HG02571 (cell line): ENCODE results near the gene KIAA0930.
"Not testable (repeated sequence)": the region's sequence is repeated elsewhere in the genome, so short reads cannot be mapped to it uniquely, and the experiment has no call there.

Experiments used
- ATAC-seq: cut with Tn5 transposase; IDR thresholded peaks from one replicate; pipeline ENCODE4 v1.9.1; 2021; ENCODE audit warnings: mild to moderate bottlenecking, moderate library complexity; ENCODE audit not compliant: unreplicated experiment

KIAA0930 gene

GRCh38 chr22:45202333-45203149 lies 38.2 kb downstream of the KIAA0930 start:
- ATAC-seq, result no peak

GRCh38 chr22:45201678-45202332 lies 38.9 kb downstream of the KIAA0930 start:
- no peak for ATAC-seq

DNA sequence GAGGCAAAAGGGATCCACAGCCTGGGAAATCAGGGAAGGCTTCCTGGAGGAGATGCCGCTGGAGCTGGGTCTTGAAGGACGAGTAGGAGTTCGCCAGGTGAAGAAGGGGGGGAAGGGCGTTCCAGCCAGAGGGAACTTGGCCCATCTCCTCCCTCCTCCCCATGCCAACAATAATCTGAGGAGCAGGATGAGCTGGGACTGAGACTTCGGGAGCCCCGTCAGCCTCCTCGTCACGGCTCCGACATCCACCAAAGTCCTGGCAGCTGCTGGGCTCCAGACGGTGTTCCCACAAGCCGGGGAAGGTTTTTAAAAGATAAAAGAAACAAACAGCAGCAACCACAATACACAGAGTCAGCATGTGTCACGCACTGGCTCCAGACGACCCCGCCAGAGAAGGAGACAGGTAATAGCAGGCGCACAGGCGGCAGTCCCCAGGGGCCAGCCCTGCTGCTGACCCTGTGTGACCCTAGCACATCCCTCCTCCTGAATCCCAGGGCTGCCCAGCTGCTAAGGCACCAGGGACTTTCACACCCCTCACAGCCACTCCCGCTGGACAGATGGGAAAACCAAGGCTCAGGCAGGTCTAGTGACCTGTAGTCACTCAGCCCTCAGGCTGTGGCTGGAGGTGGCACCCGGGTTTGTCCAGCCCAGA lies 39.7 kb downstream of the KIAA0930 start:
- no peak for ATAC-seq

DNA sequence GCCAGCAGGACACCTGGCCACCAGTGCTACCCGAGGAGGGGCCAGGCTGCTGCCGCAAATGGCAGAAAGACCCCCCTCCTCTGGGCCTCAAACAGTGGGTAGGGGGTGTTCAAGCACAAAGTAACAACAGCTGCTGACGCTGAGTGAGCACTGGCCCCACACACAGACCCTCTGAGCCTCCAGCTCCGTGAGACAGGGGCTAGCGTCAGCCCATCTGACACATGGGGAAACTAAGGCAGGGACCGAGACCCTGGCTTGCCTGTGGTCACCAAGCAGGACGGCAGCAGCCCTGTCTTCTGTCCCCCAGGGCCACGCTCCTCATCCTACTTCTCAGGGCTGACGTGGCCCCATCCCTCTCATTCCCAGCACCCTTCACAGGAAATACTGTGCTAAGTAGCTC lies 40.5 kb downstream of the KIAA0930 start:
- ATAC-seq, result no peak

DNA sequence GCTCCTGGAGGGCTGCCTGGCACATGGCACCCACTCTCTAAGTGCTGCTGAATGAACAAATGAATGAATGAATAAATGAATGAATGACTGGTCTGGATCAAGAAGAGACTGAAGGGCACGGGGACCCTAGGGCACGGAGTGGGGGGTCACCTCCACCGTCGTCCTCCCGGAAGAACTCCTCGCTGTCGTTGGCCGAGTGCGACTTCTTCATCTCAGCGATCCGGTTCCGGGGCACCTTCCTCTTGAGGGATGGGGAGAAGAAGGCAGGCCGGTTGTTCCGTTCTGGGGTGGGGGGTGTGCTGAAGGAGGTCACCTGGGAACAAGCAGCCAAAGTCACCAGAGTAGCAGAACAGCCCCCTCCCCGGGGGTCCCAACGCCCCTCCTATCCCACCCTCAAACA lies 41.0 kb downstream of the KIAA0930 start:
- ATAC-seq, result no peak

- ATAC-seq, result no peak
Measured at GRCh38 chr22:45198463-45198795, 42.3 kb downstream of the KIAA0930 start.

DNA sequence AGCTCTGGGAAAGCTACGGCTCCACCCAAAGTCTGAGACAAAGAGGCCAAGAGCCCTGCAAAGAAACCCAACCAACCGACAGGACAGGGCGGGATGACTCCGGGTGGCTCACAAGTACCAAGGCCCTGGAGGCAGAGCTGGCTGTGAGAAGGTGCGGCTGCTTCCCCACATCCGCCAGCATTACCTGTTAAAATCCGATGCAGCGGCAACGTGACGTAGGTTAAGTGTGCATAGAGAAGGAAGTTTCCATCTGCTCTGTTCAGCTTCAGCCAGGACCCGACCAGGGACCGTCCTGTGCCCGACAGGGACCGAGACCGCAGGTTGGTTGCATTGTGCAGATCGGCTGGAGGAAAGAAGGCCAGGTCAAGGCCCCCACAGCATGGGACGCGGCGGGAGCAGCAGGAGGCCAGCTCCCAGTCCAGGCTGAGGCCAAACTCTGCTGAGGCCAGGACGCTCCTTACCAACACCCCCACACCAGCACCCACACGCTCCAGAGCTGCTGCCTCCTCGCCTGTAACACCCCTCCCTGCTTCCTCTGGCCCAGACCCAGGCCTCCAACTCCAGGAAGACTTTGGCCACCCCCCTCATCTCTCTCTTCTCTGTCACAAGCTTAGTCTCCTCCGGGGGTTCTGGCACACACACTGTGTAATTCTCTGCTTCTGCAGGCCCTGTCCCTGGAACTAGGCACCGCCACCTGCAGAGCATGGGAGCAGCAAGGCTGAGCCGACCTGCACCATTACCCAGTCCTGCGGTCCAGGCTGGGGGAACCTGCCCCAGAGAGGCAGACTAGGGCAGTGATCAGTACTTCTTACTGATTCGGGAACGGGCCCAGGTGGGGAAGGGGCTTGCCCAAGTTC lies 42.9 kb downstream of the KIAA0930 start:
- ATAC-seq, result no peak

DNA sequence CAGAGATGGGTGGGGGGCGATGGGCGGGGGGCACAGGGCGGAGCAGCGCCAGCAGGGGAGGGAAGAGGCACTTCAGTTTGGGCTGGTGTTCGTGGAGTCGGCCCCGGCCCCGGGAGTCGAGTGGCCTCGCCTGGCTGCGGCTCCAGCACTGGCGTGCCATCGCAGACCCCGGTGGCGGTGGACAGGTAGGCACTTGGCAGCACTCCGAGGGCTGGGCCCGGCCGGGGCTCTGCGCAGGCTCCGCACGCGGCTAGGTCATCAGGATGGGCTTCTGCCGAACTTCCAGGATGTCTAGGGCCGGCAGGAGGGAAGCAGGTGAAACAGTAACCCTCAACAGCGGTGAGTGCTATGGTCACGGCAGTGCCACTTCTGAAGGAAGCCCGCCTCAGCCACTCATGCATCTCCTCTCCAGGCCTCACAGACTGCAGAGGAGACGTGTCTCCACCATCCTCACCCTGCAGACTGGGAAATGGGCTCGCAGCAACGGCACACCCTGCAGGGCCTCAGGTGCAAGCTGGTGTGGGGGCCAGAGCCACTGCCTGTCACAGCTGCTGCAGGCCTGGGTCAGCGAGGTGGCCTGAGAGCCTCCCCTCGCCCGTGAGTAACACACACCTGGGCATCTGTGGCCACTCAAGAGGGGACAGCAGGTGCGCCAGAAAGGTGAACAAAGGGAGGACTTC lies 43.6 kb downstream of the KIAA0930 start:
- ATAC-seq, result no peak

- ATAC-seq, result no peak
Measured at GRCh38 chr22:45196308-45196707, 44.4 kb downstream of the KIAA0930 start.

DNA sequence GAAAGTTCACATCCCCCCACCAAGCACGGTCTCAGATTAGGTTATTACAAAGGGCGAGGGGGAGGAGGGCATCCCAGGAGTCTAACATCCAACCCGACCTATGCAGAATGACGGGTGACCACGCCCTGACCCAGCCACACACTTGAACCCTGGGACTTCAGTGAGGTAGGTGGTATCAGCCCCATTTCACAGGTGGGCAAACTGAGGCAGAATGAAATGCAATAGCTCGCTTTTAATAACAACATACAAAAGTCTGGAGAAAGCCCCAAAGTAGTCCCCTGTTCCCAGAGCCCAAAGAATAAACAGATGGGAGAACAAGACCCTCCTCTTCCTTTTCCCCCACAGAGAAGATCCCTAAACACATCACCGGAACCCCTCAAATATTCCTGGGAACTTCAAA lies 45.1 kb downstream of the KIAA0930 start:
- no peak for ATAC-seq

DNA sequence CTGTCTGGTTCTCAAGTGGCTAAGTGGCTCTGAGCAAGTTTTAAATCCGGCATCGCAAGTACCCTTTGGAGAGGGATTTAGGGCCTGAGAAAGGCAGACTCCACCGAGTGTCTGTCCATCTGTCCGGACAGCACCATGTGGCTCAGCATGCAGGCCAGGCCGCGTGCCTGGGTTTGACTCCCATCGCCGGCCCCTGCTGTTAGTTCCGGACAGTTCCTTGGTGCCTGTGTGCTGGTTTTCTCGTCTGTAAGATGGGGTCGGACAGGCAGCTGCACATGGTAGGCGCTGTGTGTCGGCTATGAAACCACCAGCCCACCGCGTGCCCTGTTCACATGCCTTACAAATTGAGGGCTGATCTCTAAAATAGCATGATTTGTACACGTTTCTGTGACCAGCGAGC lies 46.0 kb downstream of the KIAA0930 start:
- no peak for ATAC-seq

- ATAC-seq, result no peak
Measured at GRCh38 chr22:45192701-45193187, 48.0 kb downstream of the KIAA0930 start.

DNA sequence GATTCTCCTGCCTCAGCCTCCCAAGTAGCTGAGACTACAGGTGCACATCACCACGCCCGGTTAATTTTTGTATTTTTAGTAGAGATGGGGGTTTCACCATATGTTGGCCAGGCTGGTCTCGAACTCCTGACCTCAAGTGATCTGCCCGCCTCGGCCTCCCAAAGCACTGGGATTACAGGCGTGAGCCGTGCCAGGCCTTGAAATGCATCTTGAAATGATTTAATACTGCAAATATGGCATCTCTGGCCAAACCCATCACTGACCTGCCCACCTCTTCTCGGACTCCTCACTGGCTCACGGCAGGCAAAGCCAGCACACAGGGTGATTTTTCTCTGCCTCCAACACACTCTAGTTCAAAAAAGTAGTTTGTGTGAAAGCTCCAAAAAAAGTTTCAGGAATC lies 48.9 kb downstream of the KIAA0930 start:
- not testable (repeated sequence) for ATAC-seq

- no peak for ATAC-seq
Measured at GRCh38 chr22:45190202-45190872, 50.4 kb downstream of the KIAA0930 start.

DNA sequence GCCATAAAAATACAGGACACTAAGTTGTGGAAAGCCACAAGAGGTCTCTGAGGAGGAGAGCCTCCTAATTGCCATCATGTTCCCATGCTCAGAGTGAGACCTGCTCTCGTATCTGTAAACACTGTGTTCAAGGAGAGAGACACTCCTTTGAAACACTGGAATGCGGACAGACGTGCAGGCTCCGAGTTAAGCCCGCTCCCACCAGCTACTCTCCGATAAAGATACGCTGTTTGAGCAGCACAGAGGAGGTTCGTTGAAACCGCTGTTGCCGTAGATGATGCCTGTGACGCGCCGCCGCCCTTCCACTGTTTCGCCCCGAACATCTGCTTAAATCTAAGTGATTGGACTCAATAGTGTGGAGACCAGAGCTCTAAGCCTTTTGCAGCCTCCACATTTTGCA lies 51.9 kb downstream of the KIAA0930 start:
- ATAC-seq, result no peak

DNA sequence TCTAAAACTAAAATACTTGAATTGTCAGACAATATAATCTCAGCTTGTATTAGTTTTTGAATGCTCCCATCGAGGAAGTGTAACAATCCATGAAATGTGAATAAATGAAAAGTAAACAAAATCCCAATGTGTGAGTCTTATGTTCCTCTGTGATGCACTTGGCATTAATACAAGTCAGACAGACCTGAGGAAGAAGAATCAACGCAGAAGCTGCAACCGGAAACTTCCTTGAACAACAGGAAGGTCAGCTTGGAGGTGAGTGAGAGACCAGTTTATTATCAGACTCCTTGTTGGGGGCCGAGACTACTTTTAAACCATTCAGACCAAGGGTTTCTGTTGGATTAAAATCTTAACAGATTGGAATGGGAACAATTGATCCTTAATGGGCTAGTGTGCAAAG lies 52.8 kb downstream of the KIAA0930 start:
- no peak for ATAC-seq

- no peak for ATAC-seq
Measured at GRCh38 chr22:45185718-45186514, 54.8 kb downstream of the KIAA0930 start.

- no peak for ATAC-seq
Measured at GRCh38 chr22:45183974-45184373, 56.7 kb downstream of the KIAA0930 start.

- ATAC-seq, result no peak
Measured at GRCh38 chr22:45181766-45182165, 58.9 kb downstream of the KIAA0930 start.
